ENCODE measurements around the gene ARHGAP45.

Gene ARHGAP45

GRCh38 chr19:1060689-1061088 is 6.3 kb upstream of the ARHGAP45 start:
- DNase-seq (ENCODE audit: low read depth), result no peak
- no peak for TF ChIP-seq CTCF (IDR thresholded peaks at IDR 0.05; ENCODE audit: insufficient read depth, low read depth, low read length, missing control alignments)
- H3K4me3 ChIP-seq (ENCODE audit: low read depth, low read length), result no peak overlapping the region

DNA sequence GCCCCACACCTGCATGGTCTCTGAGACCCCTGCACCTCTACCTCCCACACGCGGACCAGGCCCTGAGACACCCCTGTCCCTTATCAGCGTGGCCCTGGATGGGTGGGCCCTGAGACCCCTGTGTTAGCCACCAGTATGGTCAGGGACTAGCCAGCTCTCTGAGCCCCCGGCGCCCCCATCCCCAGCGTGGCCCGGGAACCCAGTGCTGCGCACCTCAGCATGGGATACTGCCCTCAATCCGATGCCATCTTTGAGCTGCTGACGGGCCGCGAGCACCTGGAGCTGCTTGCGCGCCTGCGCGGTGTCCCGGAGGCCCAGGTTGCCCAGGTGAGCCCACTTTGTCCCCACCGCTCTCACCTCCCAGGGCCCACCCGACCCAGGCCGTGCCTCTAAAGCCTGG is 5.0 kb upstream of the ARHGAP45 start:
- no peak for TF ChIP-seq CTCF (IDR thresholded peaks at IDR 0.05; ENCODE audit: insufficient read depth, low read depth, low read length, missing control alignments)
- no peak for DNase-seq (ENCODE audit: low read depth)
- H3K4me3 ChIP-seq (ENCODE audit: low read depth, low read length), result no peak overlapping the region

DNA sequence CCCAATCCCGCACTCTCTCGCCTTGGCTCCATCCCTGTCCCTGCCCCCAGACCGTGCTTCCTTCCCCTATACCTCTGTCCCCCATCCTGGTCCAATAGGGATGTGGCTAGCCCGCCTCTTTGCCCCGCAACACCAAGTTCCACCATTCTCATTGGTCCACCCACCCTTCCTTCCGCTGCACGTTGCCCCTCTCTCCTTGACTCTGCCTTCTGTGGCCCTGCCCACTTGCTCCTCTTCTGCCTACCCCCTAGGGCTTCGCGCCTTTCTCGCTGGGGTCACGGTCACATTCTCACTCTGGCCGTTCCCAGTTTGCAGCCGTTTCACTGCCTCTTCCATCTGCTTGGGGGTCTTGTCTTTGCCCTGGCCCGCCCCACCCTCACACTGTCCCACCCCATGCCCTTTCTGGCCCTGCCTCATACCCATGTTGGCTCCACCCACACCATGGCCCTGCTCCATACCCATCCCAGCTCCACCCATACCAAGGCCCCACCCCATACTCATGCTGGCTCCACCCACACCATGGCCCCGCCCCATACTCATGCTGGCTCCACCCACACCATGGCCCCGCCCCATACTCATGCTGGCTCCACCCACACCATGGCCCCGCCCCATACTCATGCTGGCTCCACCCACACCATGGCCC is 4.5 kb upstream of the ARHGAP45 start:
- no peak for DNase-seq (ENCODE audit: low read depth)
- H3K4me3 ChIP-seq (ENCODE audit: low read depth, low read length), result no peak overlapping the region
- no peak for TF ChIP-seq CTCF (IDR thresholded peaks at IDR 0.05; ENCODE audit: insufficient read depth, low read depth, low read length, missing control alignments)

DNA sequence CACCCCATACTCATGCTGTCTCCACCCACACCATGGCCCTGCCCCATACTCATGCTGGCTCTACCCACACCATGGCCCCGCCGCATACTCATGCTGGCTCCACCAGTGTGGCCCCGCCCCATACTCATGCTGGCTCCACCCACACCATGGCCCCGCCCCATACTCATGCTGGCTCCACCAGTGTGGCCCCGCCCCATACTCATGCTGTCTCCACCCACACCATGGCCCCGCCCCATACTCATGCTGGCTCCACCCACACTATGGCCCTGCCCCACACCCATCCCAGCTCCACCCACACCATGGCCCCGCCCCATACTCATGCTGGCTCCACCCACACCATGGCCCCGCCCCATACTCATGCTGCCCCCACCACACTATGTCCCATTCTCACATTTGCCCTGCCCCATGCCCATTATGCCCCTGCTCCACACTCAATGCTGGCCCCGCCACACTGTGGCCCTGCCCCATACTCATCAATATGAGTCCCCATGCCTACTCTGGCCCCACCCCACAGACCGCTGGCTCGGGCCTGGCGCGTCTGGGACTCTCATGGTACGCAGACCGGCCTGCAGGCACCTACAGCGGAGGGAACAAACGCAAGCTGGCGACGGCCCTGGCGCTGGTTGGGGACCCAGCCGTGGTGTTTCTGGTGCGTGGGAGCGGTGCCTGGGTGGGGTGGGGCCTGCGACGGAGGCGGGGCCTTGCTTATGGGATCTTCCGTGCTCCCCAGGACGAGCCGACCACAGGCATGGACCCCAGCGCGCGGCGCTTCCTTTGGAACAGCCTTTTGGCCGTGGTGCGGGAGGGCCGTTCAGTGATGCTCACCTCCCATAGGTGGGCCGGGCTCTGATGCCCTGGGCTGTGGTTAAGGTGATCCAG is 3.7 kb upstream of the ARHGAP45 start:
- peak; percentile 86 for DNase-seq (ENCODE audit: low read depth)
- H3K4me3 ChIP-seq (ENCODE audit: low read depth, low read length), result no peak overlapping the region
- no peak for TF ChIP-seq CTCF (IDR thresholded peaks at IDR 0.05; ENCODE audit: insufficient read depth, low read depth, low read length, missing control alignments)

DNA sequence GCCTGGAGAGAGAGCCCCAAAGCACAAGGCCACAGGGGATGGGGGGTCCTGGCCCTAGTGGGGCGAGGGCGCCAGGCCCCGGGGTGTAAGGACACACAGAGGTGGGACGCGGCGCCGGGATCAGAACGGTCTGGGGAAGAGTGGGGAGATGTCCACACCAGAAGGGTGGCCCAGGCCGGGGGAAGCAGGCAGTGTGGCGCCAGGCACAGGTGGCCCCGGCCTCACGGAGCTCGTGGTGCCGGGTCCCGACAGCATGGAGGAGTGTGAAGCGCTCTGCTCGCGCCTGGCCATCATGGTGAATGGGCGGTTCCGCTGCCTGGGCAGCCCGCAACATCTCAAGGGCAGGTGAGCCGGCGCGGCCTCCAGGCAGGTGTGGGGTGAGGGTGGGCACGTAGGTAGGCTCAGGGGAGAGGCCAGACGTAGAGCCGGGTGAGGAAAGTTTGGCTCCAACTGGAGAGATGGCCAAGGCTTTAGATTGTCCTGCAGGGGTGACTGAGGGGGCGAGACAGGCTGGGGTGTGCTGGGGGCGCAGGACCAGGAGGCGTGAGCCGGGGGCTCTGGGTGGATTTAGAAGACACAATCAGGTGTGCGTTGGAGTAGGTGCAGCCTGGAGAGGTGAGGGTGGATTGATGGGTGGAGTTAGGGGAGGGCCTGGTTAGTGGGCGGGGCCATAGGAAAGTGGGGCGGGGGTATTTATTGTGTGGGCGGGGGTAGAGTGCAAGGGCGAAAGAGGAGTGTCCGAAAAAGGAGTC is 2.9 kb upstream of the ARHGAP45 start:
- DNase-seq (ENCODE audit: low read depth), result no peak
- TF ChIP-seq CTCF (IDR thresholded peaks at IDR 0.05; ENCODE audit: insufficient read depth, low read depth, low read length, missing control alignments), result no peak
- no peak overlapping the region for H3K4me3 ChIP-seq (ENCODE audit: low read depth, low read length)

DNA sequence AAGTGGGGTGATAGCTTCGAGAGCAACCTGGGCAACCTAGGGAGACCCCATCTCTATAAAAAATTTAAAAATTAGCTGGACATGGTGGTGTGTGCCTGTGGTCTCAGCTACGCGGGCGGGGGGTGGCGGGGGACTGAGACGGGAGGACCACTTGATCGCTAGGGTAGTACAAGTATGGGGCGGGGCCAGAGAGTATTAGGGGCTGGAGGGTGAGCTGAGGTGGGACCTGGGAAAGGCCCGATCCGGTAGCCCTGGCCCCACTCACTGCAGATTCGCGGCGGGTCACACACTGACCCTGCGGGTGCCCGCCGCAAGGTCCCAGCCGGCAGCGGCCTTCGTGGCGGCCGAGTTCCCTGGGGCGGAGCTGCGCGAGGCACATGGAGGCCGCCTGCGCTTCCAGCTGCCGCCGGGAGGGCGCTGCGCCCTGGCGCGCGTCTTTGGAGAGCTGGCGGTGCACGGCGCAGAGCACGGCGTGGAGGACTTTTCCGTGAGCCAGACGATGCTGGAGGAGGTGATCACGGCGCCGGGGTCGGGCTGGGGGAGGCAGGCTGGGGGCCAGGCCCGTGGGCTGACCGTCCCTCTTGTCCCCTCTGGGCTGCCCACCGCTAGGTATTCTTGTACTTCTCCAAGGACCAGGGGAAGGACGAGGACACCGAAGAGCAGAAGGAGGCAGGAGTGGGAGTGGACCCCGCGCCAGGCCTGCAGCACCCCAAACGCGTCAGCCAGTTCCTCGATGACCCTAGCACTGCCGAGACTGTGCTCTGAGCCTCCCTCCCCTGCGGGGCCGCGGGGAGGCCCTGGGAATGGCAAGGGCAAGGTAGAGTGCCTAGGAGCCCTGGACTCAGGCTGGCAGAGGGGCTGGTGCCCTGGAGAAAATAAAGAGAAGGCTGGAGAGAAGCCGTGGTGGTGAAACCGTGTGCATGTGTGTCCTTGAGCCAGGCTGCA is 2.0 kb upstream of the ARHGAP45 start:
- H3K4me3 ChIP-seq (ENCODE audit: low read depth, low read length), result no peak overlapping the region
- peak; percentile 85 for DNase-seq (ENCODE audit: low read depth)
- peak; percentile 89 for TF ChIP-seq CTCF (IDR thresholded peaks at IDR 0.05; ENCODE audit: insufficient read depth, low read depth, low read length, missing control alignments)
